Neural progenitor cell (in vitro differentiated cells): Measurements from ENCODE around the gene PLEKHA7. TPM values are rescaled to one million over a fixed set of nuclear protein-coding genes. Genes with fewer than 3 reads are reported as not detected.

Experiments used
- DNase-seq: peaks from one replicate; pipeline ENCODE4 v3.0.0-alpha.2; 2016; ENCODE audit warnings: low spot score
- H2AFZ ChIP-seq: fragments of 200-600 bp; sonication (generic); replicated peaks from 2 replicates; pipeline ENCODE4 v1.6.1; 2016; ENCODE audit warnings: antibody characterized with exemption
- H3F3A ChIP-seq: fragments of 200-600 bp; sonication (generic); 2 replicates; pipeline ENCODE4 v1.6.1; 2016; ENCODE audit warnings: antibody characterized with exemption, low read depth
- H3K27ac ChIP-seq: fragments of 200-600 bp; sonication (generic); 2 replicates; pipeline ENCODE4 v1.5.1; 2016; ENCODE audit warnings: mild to moderate bottlenecking
- H3K27me3 ChIP-seq: fragments of 200-600 bp; sonication (generic); 2 replicates; pipeline ENCODE4 v1.6.1; 2016; ENCODE audit warnings: mild to moderate bottlenecking, moderate library complexity
- H3K36me3 ChIP-seq: fragments of 200-600 bp; sonication (generic); 2 replicates; pipeline ENCODE4 v1.5.1; 2016
- H3K4me1 ChIP-seq: fragments of 200-600 bp; sonication (generic); 2 replicates; pipeline ENCODE4 v1.6.1; 2016; ENCODE audit warnings: mixed run types
- H3K4me2 ChIP-seq: fragments of 200-600 bp; sonication (generic); 2 replicates; pipeline ENCODE4 v1.6.1; 2016
- H3K4me3 ChIP-seq: fragments of 200-600 bp; sonication (generic); 2 replicates; pipeline ENCODE4 v1.5.1; 2016
- H3K79me2 ChIP-seq: fragments of 200-600 bp; sonication (generic); 2 replicates; pipeline ENCODE4 v1.6.1; 2016; ENCODE audit warnings: low read depth
- H3K9ac ChIP-seq: fragments of 200-600 bp; sonication (generic); 2 replicates; pipeline ENCODE4 v1.6.1; 2016
- H3K9me3 ChIP-seq: fragments of 200-600 bp; sonication (generic); 2 replicates; pipeline ENCODE4 v1.5.1; 2016; ENCODE audit warnings: low read depth
- H4K20me1 ChIP-seq: fragments of 200-600 bp; sonication (generic); 2 replicates; pipeline ENCODE4 v1.6.1; 2016; ENCODE audit warnings: low read depth
- H3K27ac Mint-ChIP-seq: 3 replicates; pipeline ENCODE4 v1.8.0; 2021; ENCODE audit warnings: mixed read lengths
- H3K27me3 Mint-ChIP-seq: 2 replicates; pipeline ENCODE4 v1.8.0; 2022; ENCODE audit warnings: low read depth, mild to moderate bottlenecking, inconsistent platforms, moderate library complexity, mixed read lengths; ENCODE audit not compliant: insufficient read depth
- H3K36me3 Mint-ChIP-seq: 3 replicates; pipeline ENCODE4 v1.8.0; 2021; ENCODE audit warnings: mixed read lengths
- H3K4me1 Mint-ChIP-seq: 3 replicates; pipeline ENCODE4 v1.8.0; 2021; ENCODE audit warnings: mixed read lengths
- H3K4me3 Mint-ChIP-seq: 3 replicates; pipeline ENCODE4 v1.8.0; 2021; ENCODE audit warnings: mild to moderate bottlenecking, moderate library complexity, mixed read lengths
- H3K9me3 Mint-ChIP-seq: 3 replicates; pipeline ENCODE4 v1.8.0; 2020; ENCODE audit warnings: mixed read lengths
- CTCF ChIP-seq: fragments of 200-600 bp; sonication (generic); IDR thresholded peaks from 2 replicates; pipeline ENCODE4 v1.5.1; 2017; ENCODE audit warnings: antibody characterized with exemption, mild to moderate bottlenecking
- EZH2 ChIP-seq: fragments of 200-600 bp; sonication (generic); IDR thresholded peaks from 2 replicates; pipeline ENCODE4 v1.6.1; 2017; ENCODE audit warnings: antibody characterized with exemption, mild to moderate bottlenecking, moderate library complexity
- EZH2phosphoT487 ChIP-seq: fragments of 200-600 bp; sonication (generic); IDR thresholded peaks from 2 replicates; pipeline ENCODE4 v1.6.1; 2017; ENCODE audit warnings: antibody characterized with exemption
- total RNA-seq: library from RNA; depleted of rRNA; stranded (reverse); fragments of >200 nt; gene quantifications from 2 replicates; pipeline ENCODE4 v1.2.3, GENCODE V29; 2015; ENCODE audit warnings: low replicate concordance

Gene PLEKHA7
- total RNA-seq, 1 donor from 2014 or later: 20.3 TPM

- H3K36me3 Mint-ChIP-seq: peaks cover 24% of the 10 kb centered on the region
- Histone ChIP-seq H3K27ac (no peak overlapping the region), H3K4me1 (peaks cover 55% of the 10 kb centered on the region), H3K36me3 (no peaks in the 10 kb centered on the region), H3K9ac (no peak overlapping the region), H3K9me3 (no peaks in the 10 kb centered on the region), H4K20me1 (no peaks in the 10 kb centered on the region), H3K79me2 (no peaks in the 10 kb centered on the region), H3K27me3 (no peaks in the 10 kb centered on the region), H3K4me2 (no peak overlapping the region), H3F3A (peaks cover 19% of the 10 kb centered on the region), H2AFZ (no peak overlapping the region), H3K4me3 (no peak overlapping the region)
- no peaks in the 10 kb centered on the region for H3K9me3 Mint-ChIP-seq
- no peak overlapping the region for H3K27ac Mint-ChIP-seq
- no peak for TF ChIP-seq CTCF
- TF ChIP-seq EZH2phosphoT487: no peak
- no peak for TF ChIP-seq EZH2
- H3K4me3 Mint-ChIP-seq: no peak overlapping the region
- peaks cover 11% of the 10 kb centered on the region for H3K27me3 Mint-ChIP-seq
- DNase-seq: no peak
- peaks cover 43% of the 10 kb centered on the region for H3K4me1 Mint-ChIP-seq
Observed at GRCh38 chr11:16817351-16817750, 196.9 kb downstream of the PLEKHA7 start.

- H3K4me1 Mint-ChIP-seq: peaks cover 45% of the 10 kb centered on the region
- H3K9me3 ChIP-seq: no peaks in the 10 kb centered on the region
- H3K9me3 Mint-ChIP-seq: no peaks in the 10 kb centered on the region
- no peak overlapping the region for H3K9ac ChIP-seq
- no peak overlapping the region for H2AFZ ChIP-seq
- H3K27ac Mint-ChIP-seq: peak overlapping the region; percentile 43
- no peaks in the 10 kb centered on the region for H3K79me2 ChIP-seq
- no peaks in the 10 kb centered on the region for H3K27me3 ChIP-seq
- H3K4me3 Mint-ChIP-seq: no peak overlapping the region
- no peak overlapping the region for H3K4me3 ChIP-seq
- H3F3A ChIP-seq: peaks cover 25% of the 10 kb centered on the region
- H3K36me3 Mint-ChIP-seq: peaks cover 29% of the 10 kb centered on the region
- TF ChIP-seq CTCF (no peak), EZH2 (no peak)
- no peak overlapping the region for H3K27ac ChIP-seq
- H3K4me2 ChIP-seq: no peak overlapping the region
- DNase-seq: no peak
- peaks cover 55% of the 10 kb centered on the region for H3K4me1 ChIP-seq
- no peaks in the 10 kb centered on the region for H3K36me3 ChIP-seq
- peaks cover 8% of the 10 kb centered on the region for H3K27me3 Mint-ChIP-seq
- H4K20me1 ChIP-seq: no peaks in the 10 kb centered on the region
Observed at GRCh38 chr11:16816358-16817270, 197.6 kb downstream of the PLEKHA7 start.

- H3K79me2 ChIP-seq: no peaks in the 10 kb centered on the region
- H3K27ac ChIP-seq: no peak overlapping the region
- TF ChIP-seq CTCF (no peak), EZH2 (no peak), EZH2phosphoT487 (no peak)
- no peak overlapping the region for H3K4me3 ChIP-seq
- H3K9ac ChIP-seq: no peak overlapping the region
- H3K36me3 Mint-ChIP-seq: peaks cover 31% of the 10 kb centered on the region
- no peak overlapping the region for H2AFZ ChIP-seq
- no peak overlapping the region for H3K4me3 Mint-ChIP-seq
- H3K27me3 ChIP-seq: no peaks in the 10 kb centered on the region
- no peak overlapping the region for H3K27ac Mint-ChIP-seq
- H3F3A ChIP-seq: peaks cover 25% of the 10 kb centered on the region
- peaks cover 4% of the 10 kb centered on the region for H3K27me3 Mint-ChIP-seq
- H3K4me1 Mint-ChIP-seq: peaks cover 38% of the 10 kb centered on the region
- H3K9me3 Mint-ChIP-seq: no peaks in the 10 kb centered on the region
- H3K36me3 ChIP-seq: no peaks in the 10 kb centered on the region
- DNase-seq: no peak
- H3K4me1 ChIP-seq: peaks cover 42% of the 10 kb centered on the region
- H3K4me2 ChIP-seq: peak overlapping the region; percentile 14
- H4K20me1 ChIP-seq: no peaks in the 10 kb centered on the region
- no peaks in the 10 kb centered on the region for H3K9me3 ChIP-seq
Observed at GRCh38 chr11:16815047-16815767, 199.0 kb downstream of the PLEKHA7 start.
